Caki2 (cell line): Measurements from ENCODE around the gene TP53AIP1. TPM values are rescaled to one million over a fixed set of nuclear protein-coding genes. Genes with fewer than 3 reads are reported as not detected.

Experiments
- DNase-seq: peaks from one replicate; pipeline ENCODE4 v3.0.0-alpha.2; 2015; ENCODE audit warnings: low read depth
- in situ Hi-C: cut with HindIII; loops from 2 replicates; pipeline ENCODE4 v1.10.0; 2016; ENCODE audit warnings: low sequenced_read_pairs, low pct_unique_long_range_greater_than_20kb, mixed read lengths
- total RNA-seq: library from RNA; depleted of rRNA; stranded (reverse); fragments of >200 nt; shearing (Covaris generic); gene quantifications from 2 replicates; pipeline ENCODE4 v1.2.3, GENCODE V29; 2014; ENCODE audit warnings: low replicate concordance; rRNA removed

TP53AIP1 gene
- total RNA-seq, result not detected in 2 replicates

GRCh38 chr11:128942817-128943427, at the start of gene TP53AIP1:
Gene TP53AIP1 (minus strand): TSS chr11:128942871. CDS start chr11:128937818, 5,053 bp downstream.
- DNase-seq, result no peak
- in situ Hi-C loops, result no loop called here

GRCh38 chr11:128988242-128988970, 45.7 kb upstream of the TP53AIP1 start:
- in situ Hi-C loops, result no loop called here
- no peak for DNase-seq

- in situ Hi-C loops, result no loop called here
- DNase-seq, result no peak
Measured at GRCh38 chr11:128985880-128986279, 43.2 kb upstream of the TP53AIP1 start.

GRCh38 chr11:128983023-128983422, 40.4 kb upstream of the TP53AIP1 start:
- in situ Hi-C loops, result no loop called here

GRCh38 chr11:128981254-128981653, 38.6 kb upstream of the TP53AIP1 start:
- DNase-seq, result no peak
- in situ Hi-C loops, result no loop called here

More at GRCh38 chr11:128983023-128983422, 40.4 kb upstream of the TP53AIP1 start:
- DNase-seq, result no peak

- DNase-seq, result no peak
- in situ Hi-C loops, result no loop called here
Measured at GRCh38 chr11:128970598-128971190, 28.0 kb upstream of the TP53AIP1 start.

GRCh38 chr11:128968916-128969315, 26.2 kb upstream of the TP53AIP1 start:
- in situ Hi-C loops, result no loop called here
- no peak for DNase-seq

GRCh38 chr11:128967578-128967977, 24.9 kb upstream of the TP53AIP1 start:
- no peak for DNase-seq
- in situ Hi-C loops, result no loop called here

GRCh38 chr11:128965485-128965884, 22.8 kb upstream of the TP53AIP1 start:
- in situ Hi-C loops, result no loop called here

GRCh38 chr11:128964463-128964930, 21.8 kb upstream of the TP53AIP1 start:
- DNase-seq, result no peak
- in situ Hi-C loops, result no loop called here

More at GRCh38 chr11:128965485-128965884, 22.8 kb upstream of the TP53AIP1 start:
- no peak for DNase-seq

GRCh38 chr11:128963744-128964325, 21.2 kb upstream of the TP53AIP1 start:
- DNase-seq, result no peak
- in situ Hi-C loops, result no loop called here

- in situ Hi-C loops, result no loop called here
- no peak for DNase-seq
Measured at GRCh38 chr11:128962896-128963295, 20.2 kb upstream of the TP53AIP1 start.

GRCh38 chr11:128961645-128962044, 19.0 kb upstream of the TP53AIP1 start:
- in situ Hi-C loops, result no loop called here
- no peak for DNase-seq

GRCh38 chr11:128957202-128957482, 14.5 kb upstream of the TP53AIP1 start:
- DNase-seq, result no peak
- in situ Hi-C loops, result no loop called here

GRCh38 chr11:128956401-128957201, 13.9 kb upstream of the TP53AIP1 start:
- in situ Hi-C loops, result no loop called here
- peak; percentile 30 for DNase-seq

GRCh38 chr11:128955636-128956035, 13.0 kb upstream of the TP53AIP1 start:
- in situ Hi-C loops, result no loop called here
- DNase-seq, result no peak

GRCh38 chr11:128953151-128953550, 10.5 kb upstream of the TP53AIP1 start:
- in situ Hi-C loops, result no loop called here
- DNase-seq, result no peak

GRCh38 chr11:128949791-128950454, 7.3 kb upstream of the TP53AIP1 start:
- in situ Hi-C loops, result no loop called here

More at GRCh38 chr11:128949791-128950454, 7.3 kb upstream of the TP53AIP1 start:
- DNase-seq, result no peak
